GM21423 (cell line): ENCODE measurements around the gene EVA1B.

ENCODE experiments used
- ATAC-seq: cut with Tn5 transposase; IDR thresholded peaks from one replicate; pipeline ENCODE4 v1.9.1; 2021; ENCODE audit warnings: mild to moderate bottlenecking, moderate library complexity; ENCODE audit not compliant: unreplicated experiment

Gene EVA1B

GRCh38 chr1:36323636-36324352 is at the start of gene EVA1B:
Gene EVA1B, minus strand, starts transcription at chr1:36323645. Its CDS starts 608 bp downstream, at chr1:36323037.
- ATAC-seq = no peak

- ATAC-seq = no peak
These were observed 49.2 kb upstream of the EVA1B start for GRCh38 chr1:36372617-36373016.

GRCh38 chr1:36369061-36369861 is 45.8 kb upstream of the EVA1B start:
- no peak for ATAC-seq

GRCh38 chr1:36367798-36368197 is 44.4 kb upstream of the EVA1B start:
- no peak for ATAC-seq

- no peak for ATAC-seq
These were observed 43.6 kb upstream of the EVA1B start for GRCh38 chr1:36367066-36367465.

- ATAC-seq = no peak
These were observed 42.7 kb upstream of the EVA1B start for GRCh38 chr1:36366091-36366661.

- no peak for ATAC-seq
These were observed 41.9 kb upstream of the EVA1B start for GRCh38 chr1:36365381-36365780.

GRCh38 chr1:36359911-36360550 is 36.6 kb upstream of the EVA1B start:
- ATAC-seq = no peak

GRCh38 chr1:36359383-36359782 is 35.9 kb upstream of the EVA1B start:
- no peak for ATAC-seq

GRCh38 chr1:36358514-36359084 is 35.2 kb upstream of the EVA1B start:
- ATAC-seq = no peak

GRCh38 chr1:36355811-36356210 is 32.4 kb upstream of the EVA1B start:
- ATAC-seq = no peak

- ATAC-seq = no peak
These were observed 31.0 kb upstream of the EVA1B start for GRCh38 chr1:36354486-36354885.

- no peak for ATAC-seq
These were observed 29.7 kb upstream of the EVA1B start for GRCh38 chr1:36352910-36353878.

- ATAC-seq = no peak
These were observed 28.9 kb upstream of the EVA1B start for GRCh38 chr1:36352125-36352909.

GRCh38 chr1:36351227-36351977 is 28.0 kb upstream of the EVA1B start:
- ATAC-seq = no peak

- ATAC-seq = no peak
These were observed 27.3 kb upstream of the EVA1B start for GRCh38 chr1:36350659-36351226.

- no peak for ATAC-seq
These were observed 26.4 kb upstream of the EVA1B start for GRCh38 chr1:36349839-36350238.

GRCh38 chr1:36349241-36349671 is 25.8 kb upstream of the EVA1B start:
- peak; percentile 59 for ATAC-seq
